Iris pigment epithelial cell (primary cell): ENCODE measurements around the gene HNRNPCL2.
"Not testable (repeated sequence)": the region's sequence is repeated elsewhere in the genome, so short reads cannot be mapped to it uniquely, and the experiment has no call there.

ENCODE experiments used
- DNase-seq: peaks from one replicate; pipeline ENCODE4 v3.0.0-alpha.2; 2011; ENCODE audit warnings: low read depth

HNRNPCL2 gene

GRCh38 chr1:13116754-13117153 is at the start of gene HNRNPCL2:
HNRNPCL2 (minus strand) TSS chr1:13116854; CDS start chr1:13116400, 454 bp downstream.
- DNase-seq, result not testable (repeated sequence)

GRCh38 chr1:13165531-13165930 is 48.9 kb upstream of the HNRNPCL2 start, which contains the start of gene HNRNPCL4:
HNRNPCL4 (minus strand) TSS chr1:13165631; CDS start chr1:13165467, 164 bp downstream.
- not testable (repeated sequence) for DNase-seq

DNA sequence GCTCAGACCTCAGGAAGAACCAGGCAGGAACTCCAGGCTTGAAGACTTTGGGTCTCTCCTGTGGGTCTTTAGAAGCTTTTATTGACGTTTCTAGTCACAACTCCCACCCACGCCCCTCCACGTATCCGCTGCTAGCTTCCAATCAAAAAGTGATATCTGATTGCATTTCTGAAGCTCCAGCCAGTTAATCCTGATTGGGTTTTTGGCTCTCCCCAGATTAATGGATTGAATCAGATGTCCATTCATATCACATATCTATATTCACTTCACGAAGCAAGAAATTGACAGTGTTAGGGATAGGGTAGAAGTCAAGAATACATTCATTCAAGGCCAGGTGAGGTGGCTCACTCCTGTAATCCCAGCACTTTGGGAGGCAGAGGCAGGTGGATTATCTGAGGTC is 39.3 kb upstream of the HNRNPCL2 start, which contains the start of gene PRAMEF26:
TSS of gene PRAMEF26 (minus strand) at position 101 of the 400 bp plus-strand sequence. CDS start 2,914 bp downstream, outside the sequence.
- not testable (repeated sequence) for DNase-seq

DNA sequence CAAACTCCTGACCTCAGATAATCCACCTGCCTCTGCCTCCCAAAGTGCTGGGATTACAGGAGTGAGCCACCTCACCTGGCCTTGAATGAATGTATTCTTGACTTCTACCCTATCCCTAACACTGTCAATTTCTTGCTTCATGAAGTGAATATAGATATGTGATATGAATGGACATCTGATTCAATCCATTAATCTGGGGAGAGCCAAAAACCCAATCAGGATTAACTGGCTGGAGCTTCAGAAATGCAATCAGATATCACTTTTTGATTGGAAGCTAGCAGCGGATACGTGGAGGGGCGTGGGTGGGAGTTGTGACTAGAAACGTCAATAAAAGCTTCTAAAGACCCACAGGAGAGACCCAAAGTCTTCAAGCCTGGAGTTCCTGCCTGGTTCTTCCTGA is 46.2 kb downstream of the HNRNPCL2 start, which contains the start of gene PRAMEF25:
TSS of gene PRAMEF25 (plus strand) at position 301 of the 400 bp plus-strand sequence. CDS start 2,920 bp downstream, outside the sequence.
- DNase-seq, result not testable (repeated sequence)
